M059J (cell line): ENCODE results near the gene CHRNA5. TPM values are rescaled to one million over a fixed set of nuclear protein-coding genes. Genes with fewer than 3 reads are reported as not detected.
A peak's percentile ranks its signal among the peaks of the same experiment; 100 is the strongest.
"Not testable (repeated sequence)": the region's sequence is repeated elsewhere in the genome, so short reads cannot be mapped to it uniquely, and the experiment has no call there.

Source experiments
- DNase-seq: peaks from one replicate; pipeline ENCODE4 v3.0.0-alpha.2; 2012; ENCODE audit warnings: low read depth
- total RNA-seq: library from RNA; depleted of rRNA; stranded (reverse); fragments of >200 nt; shearing (Covaris generic); gene quantifications from 2 replicates; pipeline ENCODE4 v1.2.3, GENCODE V29; 2014

CHRNA5 gene
- total RNA-seq, 1 experiment from 2014 or later = 14.7 TPM

GRCh38 chr15:78565951-78566774 is 843 bp downstream of the CHRNA5 start:
- DNase-seq = peak; percentile 51

GRCh38 chr15:78567531-78567930 is 2.2 kb downstream of the CHRNA5 start:
- no peak for DNase-seq

- DNase-seq = peak; percentile 14
Measured at GRCh38 chr15:78570710-78571109, 5.4 kb downstream of the CHRNA5 start.

GRCh38 chr15:78571382-78571781 is 6.1 kb downstream of the CHRNA5 start:
- DNase-seq = no peak

- DNase-seq = no peak
Measured at GRCh38 chr15:78573416-78573815, 8.1 kb downstream of the CHRNA5 start.

GRCh38 chr15:78574944-78575343 is 9.6 kb downstream of the CHRNA5 start:
- no peak for DNase-seq

- no peak for DNase-seq
Measured at GRCh38 chr15:78597583-78597982, 32.3 kb downstream of the CHRNA5 start.

GRCh38 chr15:78598348-78598747 is 33.0 kb downstream of the CHRNA5 start:
- DNase-seq = no peak

- no peak for DNase-seq
Measured at GRCh38 chr15:78599189-78599588, 33.9 kb downstream of the CHRNA5 start.

GRCh38 chr15:78603467-78603866 is 38.1 kb downstream of the CHRNA5 start:
- no peak for DNase-seq

GRCh38 chr15:78604420-78604819 is 39.1 kb downstream of the CHRNA5 start:
- no peak for DNase-seq

GRCh38 chr15:78605201-78605600 is 39.9 kb downstream of the CHRNA5 start:
- no peak for DNase-seq

GRCh38 chr15:78605680-78606079 is 40.4 kb downstream of the CHRNA5 start:
- no peak for DNase-seq

GRCh38 chr15:78609551-78609950 is 44.2 kb downstream of the CHRNA5 start:
- not testable (repeated sequence) for DNase-seq

- no peak for DNase-seq
Measured at GRCh38 chr15:78614021-78614420, 48.7 kb downstream of the CHRNA5 start.

- no peak for DNase-seq
Measured at GRCh38 chr15:78615151-78615589, 49.9 kb downstream of the CHRNA5 start.

- DNase-seq = no peak
Measured at GRCh38 chr15:78616506-78616905, 51.2 kb downstream of the CHRNA5 start.

GRCh38 chr15:78617076-78617475 is 51.8 kb downstream of the CHRNA5 start:
- no peak for DNase-seq

- no peak for DNase-seq
Measured at GRCh38 chr15:78617516-78617915, 52.2 kb downstream of the CHRNA5 start.

- DNase-seq = no peak
Measured at GRCh38 chr15:78618064-78618463, 52.7 kb downstream of the CHRNA5 start.

- peak; percentile 73 for DNase-seq
Measured at GRCh38 chr15:78618490-78618934, 53.2 kb downstream of the CHRNA5 start.

- DNase-seq = no peak
Measured at GRCh38 chr15:78619022-78619950, 54.0 kb downstream of the CHRNA5 start.
